H9 (cell line): ENCODE measurements around the gene NFIX. TPM values are rescaled to one million over a fixed set of nuclear protein-coding genes. Genes with fewer than 3 reads are reported as not detected.
A peak's percentile ranks its signal among the peaks of the same experiment; 100 is the strongest.

Source experiments
- DNase-seq: peaks from one replicate; pipeline ENCODE4 v3.0.0-alpha.2; 2017
- H2AFZ ChIP-seq: one replicate; pipeline ENCODE4 v1.6.1; 2013; ENCODE audit warnings: mild to moderate bottlenecking, low read length, control low read depth, moderate library complexity
- H2AK5ac ChIP-seq: 2 replicates; pipeline ENCODE4 v1.6.1; 2013; ENCODE audit warnings: low read length, control low read depth, mixed read lengths; ENCODE audit not compliant: insufficient read length
- H2BK120ac ChIP-seq: one replicate; pipeline ENCODE4 v1.6.1; 2013; ENCODE audit warnings: low read depth, mild to moderate bottlenecking, low read length, control low read depth, inconsistent platforms; ENCODE audit not compliant: poor library complexity, severe bottlenecking
- H2BK12ac ChIP-seq: 2 replicates; pipeline ENCODE4 v1.6.1; 2013; ENCODE audit warnings: low read length, control low read depth, mixed read lengths, low read depth; ENCODE audit not compliant: insufficient read length
- H2BK15ac ChIP-seq: 2 replicates; pipeline ENCODE4 v1.6.1; 2013; ENCODE audit warnings: low read depth, low read length, control low read depth
- H2BK20ac ChIP-seq: one replicate; pipeline ENCODE4 v1.6.1; 2013; ENCODE audit warnings: low read depth, mild to moderate bottlenecking, low read length, control low read depth, inconsistent platforms; ENCODE audit not compliant: poor library complexity, severe bottlenecking
- H2BK5ac ChIP-seq: 2 replicates; pipeline ENCODE4 v1.6.1; 2013; ENCODE audit warnings: low read length, control low read depth, mixed read lengths; ENCODE audit not compliant: insufficient read length
- H3K14ac ChIP-seq: 2 replicates; pipeline ENCODE4 v1.6.1; 2013; ENCODE audit warnings: low read length, control low read depth; ENCODE audit not compliant: insufficient read depth
- H3K18ac ChIP-seq: 2 replicates; pipeline ENCODE4 v1.6.1; 2013; ENCODE audit warnings: low read depth, mild to moderate bottlenecking, mixed read lengths, low read length, control low read depth; ENCODE audit not compliant: insufficient read length
- H3K23ac ChIP-seq: 2 replicates; pipeline ENCODE4 v1.6.1; 2013; ENCODE audit warnings: low read length, control low read depth, mixed read lengths, low read depth; ENCODE audit not compliant: insufficient read length
- H3K23me2 ChIP-seq: 2 replicates; pipeline ENCODE4 v1.6.1; 2013; ENCODE audit warnings: low read depth, mild to moderate bottlenecking, mixed read lengths, low read length, control low read depth; ENCODE audit not compliant: insufficient read length, poor library complexity, severe bottlenecking
- H3K27ac ChIP-seq: 2 replicates; pipeline ENCODE4 v1.5.1; 2013; ENCODE audit warnings: low read length, control low read depth, mixed read lengths, low read depth; ENCODE audit not compliant: insufficient read length
- H3K27me3 ChIP-seq: 2 replicates; pipeline ENCODE4 v1.6.1; 2013; ENCODE audit warnings: low read length, control low read depth, inconsistent platforms; ENCODE audit not compliant: insufficient read depth
- H3K4ac ChIP-seq: 2 replicates; pipeline ENCODE4 v1.6.1; 2013; ENCODE audit warnings: low read depth, mild to moderate bottlenecking, control low read depth, inconsistent platforms, low read length, moderate library complexity
- H3K4me1 ChIP-seq: 2 replicates; pipeline ENCODE4 v1.6.1; 2013; ENCODE audit warnings: low read length, control low read depth, inconsistent platforms; ENCODE audit not compliant: insufficient read depth
- H3K4me2 ChIP-seq: 2 replicates; pipeline ENCODE4 v1.6.1; 2013; ENCODE audit warnings: low read length, control low read depth, mixed read lengths; ENCODE audit not compliant: insufficient read length, insufficient read depth
- H3K56ac ChIP-seq: 2 replicates; pipeline ENCODE4 v1.6.1; 2013; ENCODE audit warnings: low read depth, mild to moderate bottlenecking, mixed read lengths, low read length, control low read depth; ENCODE audit not compliant: insufficient read length
- H3K79me1 ChIP-seq: 2 replicates; pipeline ENCODE4 v1.6.1; 2013; ENCODE audit warnings: low read depth, mild to moderate bottlenecking, moderate library complexity, low read length, control low read depth, inconsistent platforms; ENCODE audit not compliant: insufficient read depth, poor library complexity, severe bottlenecking
- H3K79me2 ChIP-seq: 2 replicates; pipeline ENCODE4 v1.6.1; 2013; ENCODE audit warnings: low read length, control low read depth, inconsistent platforms; ENCODE audit not compliant: insufficient read depth
- H3K9ac ChIP-seq: 2 replicates; pipeline ENCODE4 v1.6.1; 2013; ENCODE audit warnings: low read length, control low read depth, mixed read lengths; ENCODE audit not compliant: insufficient read length; ENCODE audit errors: extremely low read depth
- H3K9me3 ChIP-seq: one replicate; pipeline ENCODE4 v1.6.1; 2013; ENCODE audit warnings: low read depth, low read length, inconsistent platforms; ENCODE audit not compliant: control insufficient read depth
- H3T11ph ChIP-seq: one replicate; pipeline ENCODE4 v1.6.1; 2013; ENCODE audit warnings: mild to moderate bottlenecking, low read length, control low read depth, inconsistent platforms
- H4K20me1 ChIP-seq: one replicate; pipeline ENCODE4 v1.6.1; 2013; ENCODE audit not compliant: control insufficient read depth, insufficient read length, insufficient read depth
- H4K5ac ChIP-seq: 2 replicates; pipeline ENCODE4 v1.6.1; 2013; ENCODE audit warnings: low read depth, mild to moderate bottlenecking, mixed read lengths, low read length, control low read depth; ENCODE audit not compliant: insufficient read length
- H4K8ac ChIP-seq: replicated peaks from 2 replicates; pipeline ENCODE4 v1.6.1; 2013; ENCODE audit warnings: low read length, control low read depth, mixed read lengths, low read depth; ENCODE audit not compliant: insufficient read length
- H4K91ac ChIP-seq: 2 replicates; pipeline ENCODE4 v1.6.1; 2013; ENCODE audit warnings: low read depth, mild to moderate bottlenecking, moderate library complexity, mixed read lengths, low read length, control low read depth; ENCODE audit not compliant: insufficient read length
- H3K27ac Mint-ChIP-seq, 3 experiments: 2 replicates in 2 of 3; 3 replicates in 1 of 3; pipeline ENCODE4 v1.8.0; 2020 to 2021; ENCODE audit warnings: mixed read lengths in 3 of 3, mild to moderate bottlenecking in 1 of 3, moderate library complexity in 1 of 3
- H3K27me3 Mint-ChIP-seq: 2 replicates; pipeline ENCODE4 v1.8.0; 2021; ENCODE audit warnings: low read depth, mild to moderate bottlenecking, moderate library complexity, mixed read lengths
- H3K36me3 Mint-ChIP-seq, 3 experiments: 2 replicates in 2 of 3; 3 replicates in 1 of 3; pipeline ENCODE4 v1.8.0; 2020 to 2021; ENCODE audit warnings: low read depth in 3 of 3, mixed read lengths in 3 of 3; ENCODE audit not compliant: insufficient read depth in 1 of 3
- H3K4me1 Mint-ChIP-seq, 2 experiments: 2 replicates each; pipeline ENCODE4 v1.8.0; 2020; ENCODE audit warnings: mixed read lengths in 2 of 2
- H3K4me3 Mint-ChIP-seq, 2 experiments: 2 replicates in 1 of 2; 3 replicates in 1 of 2; pipeline ENCODE4 v1.8.0; 2020 to 2021; ENCODE audit warnings: mild to moderate bottlenecking in 2 of 2, mixed read lengths in 2 of 2, moderate library complexity in 1 of 2
- H3K9me3 Mint-ChIP-seq, 2 experiments: 2 replicates in 1 of 2; 3 replicates in 1 of 2; pipeline ENCODE4 v1.8.0; 2020; ENCODE audit warnings: mild to moderate bottlenecking in 2 of 2, mixed read lengths in 2 of 2, moderate library complexity in 1 of 2
- CTCF ChIP-seq: fragments of 200-600 bp; sonication (generic); conservative IDR thresholded peaks from 3 replicates; pipeline ENCODE4 v1.8.0; 2021; ENCODE audit warnings: antibody characterized with exemption, mild to moderate bottlenecking
- WGBS: extraction: QIAGEN DNeasy Blood & Tissue Kit; methylation state at CpG from one replicate; pipeline ENCODE4 v1.1.7; 2013; ENCODE audit warnings: missing lambda C conversion rate, low lambda C conversion rate, mixed read lengths; ENCODE audit not compliant: insufficient read length; ENCODE audit errors: extremely low coverage; 5-methylcytosine and 5-hydroxymethylcytosine counted together
- total RNA-seq: library from RNA; stranded (reverse); gene quantifications from 2 replicates; pipeline ENCODE4 v1.2.1, GENCODE V29; 2021

Gene NFIX
- total RNA-seq, 1 experiment from 2014 or later = 0.31 TPM

GRCh38 chr19:12965017-12965811 lies 30.1 kb upstream of the NFIX start:
- peaks cover 12% of the 10 kb centered on the region for H3K27me3 Mint-ChIP-seq
- no peaks in the 10 kb centered on the region for H3K23me2 ChIP-seq
- no peaks in the 10 kb centered on the region for H3K4me1 ChIP-seq
- H3K27ac Mint-ChIP-seq = peak overlapping the region; percentile 90 to 96 (median 93)
- H3K4me1 Mint-ChIP-seq = peaks cover 0 to 12% of the 10 kb centered on the region in 2 experiments; a peak in 3 of 4 replicates
- no peak overlapping the region for H3K56ac ChIP-seq
- no peak overlapping the region for H3K18ac ChIP-seq
- no peaks in the 10 kb centered on the region for H3K36me3 Mint-ChIP-seq
- DNase-seq = peak; percentile 92
- H3K9me3 Mint-ChIP-seq = peaks cover 3 to 4% of the 10 kb centered on the region in 2 experiments; a peak in 4 of 5 replicates
- no peak overlapping the region for H2BK120ac ChIP-seq
- no peak overlapping the region for H3K4ac ChIP-seq
- H3K79me1 ChIP-seq = no peaks in the 10 kb centered on the region
- H3K23ac ChIP-seq = no peak overlapping the region
- H2BK12ac ChIP-seq = no peak overlapping the region
- no peak overlapping the region for H2BK5ac ChIP-seq
- peak overlapping the region; percentile 64 to 76 for H3K4me3 Mint-ChIP-seq
- H2BK20ac ChIP-seq = no peak overlapping the region
- no peak overlapping the region for H2AK5ac ChIP-seq
- no peaks in the 10 kb centered on the region for H3K79me2 ChIP-seq
- TF ChIP-seq CTCF = peak; percentile 92
- H2BK15ac ChIP-seq = no peak overlapping the region; the same call in 1 of the 2 replicates
- H3K9ac ChIP-seq = no peak overlapping the region
- no CpG with 5 or more reads among the region's 34 CpGs for WGBS
- peak overlapping the region; percentile 84; the same call in 1 of the 2 replicates for H3K14ac ChIP-seq
- H4K91ac ChIP-seq = no peak overlapping the region
- no peak overlapping the region for H3T11ph ChIP-seq
- peak overlapping the region; percentile 46 for H3K4me2 ChIP-seq
- H4K20me1 ChIP-seq = no peaks in the 10 kb centered on the region
- no peak overlapping the region for H3K27ac ChIP-seq
- no peaks in the 10 kb centered on the region for H3K27me3 ChIP-seq
- no peak overlapping the region for H4K8ac ChIP-seq
- H4K5ac ChIP-seq = no peak overlapping the region
- H2AFZ ChIP-seq = no peak overlapping the region
- no peaks in the 10 kb centered on the region for H3K9me3 ChIP-seq
